ENCODE measurements around the gene KRTAP2-3.

Gene KRTAP2-3

DNA sequence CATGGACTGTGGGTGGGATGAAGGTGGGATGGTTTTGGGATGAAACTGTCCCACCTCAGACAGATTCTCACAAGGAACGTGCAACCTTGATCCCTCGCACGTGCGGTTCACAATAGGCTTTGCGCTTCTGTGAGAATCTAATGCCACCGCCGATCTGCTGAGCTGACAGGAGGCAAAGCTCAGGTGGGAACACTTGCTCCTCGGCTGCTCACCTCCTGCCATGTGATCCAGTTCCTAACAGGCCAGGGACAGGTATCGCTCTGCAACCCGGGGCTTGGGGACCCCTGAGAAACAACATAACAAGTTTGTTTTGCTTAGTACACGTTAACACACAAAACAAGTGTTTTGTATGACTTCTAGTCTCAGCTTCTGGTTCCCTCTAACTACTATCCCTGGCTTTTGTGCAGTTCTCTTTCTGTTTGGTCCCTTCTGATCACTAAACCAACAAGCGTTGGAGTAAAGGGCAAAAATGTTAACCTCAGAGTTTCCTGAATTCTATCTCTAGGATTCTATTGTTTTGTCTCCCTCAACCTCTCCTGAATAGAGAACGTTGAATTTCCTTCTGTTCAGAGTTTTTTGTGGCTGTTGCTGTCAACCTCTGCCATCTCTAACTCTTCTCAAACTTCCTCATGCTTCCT, 43.2 kb downstream of the KRTAP2-3 start:
- TF ChIP-seq, protein P1, sequence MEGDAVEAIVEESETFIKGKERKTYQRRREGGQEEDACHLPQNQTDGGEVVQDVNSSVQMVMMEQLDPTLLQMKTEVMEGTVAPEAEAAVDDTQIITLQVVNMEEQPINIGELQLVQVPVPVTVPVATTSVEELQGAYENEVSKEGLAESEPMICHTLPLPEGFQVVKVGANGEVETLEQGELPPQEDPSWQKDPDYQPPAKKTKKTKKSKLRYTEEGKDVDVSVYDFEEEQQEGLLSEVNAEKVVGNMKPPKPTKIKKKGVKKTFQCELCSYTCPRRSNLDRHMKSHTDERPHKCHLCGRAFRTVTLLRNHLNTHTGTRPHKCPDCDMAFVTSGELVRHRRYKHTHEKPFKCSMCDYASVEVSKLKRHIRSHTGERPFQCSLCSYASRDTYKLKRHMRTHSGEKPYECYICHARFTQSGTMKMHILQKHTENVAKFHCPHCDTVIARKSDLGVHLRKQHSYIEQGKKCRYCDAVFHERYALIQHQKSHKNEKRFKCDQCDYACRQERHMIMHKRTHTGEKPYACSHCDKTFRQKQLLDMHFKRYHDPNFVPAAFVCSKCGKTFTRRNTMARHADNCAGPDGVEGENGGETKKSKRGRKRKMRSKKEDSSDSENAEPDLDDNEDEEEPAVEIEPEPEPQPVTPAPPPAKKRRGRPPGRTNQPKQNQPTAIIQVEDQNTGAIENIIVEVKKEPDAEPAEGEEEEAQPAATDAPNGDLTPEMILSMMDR (IDR thresholded peaks at IDR 0.05; ENCODE audit: low read depth, low read length, missing control alignments): no peak
- H3K4me3 ChIP-seq (ENCODE audit: low read depth, low read length): no peak overlapping the region
- DNase-seq (ENCODE audit: low read depth): no peak

DNA sequence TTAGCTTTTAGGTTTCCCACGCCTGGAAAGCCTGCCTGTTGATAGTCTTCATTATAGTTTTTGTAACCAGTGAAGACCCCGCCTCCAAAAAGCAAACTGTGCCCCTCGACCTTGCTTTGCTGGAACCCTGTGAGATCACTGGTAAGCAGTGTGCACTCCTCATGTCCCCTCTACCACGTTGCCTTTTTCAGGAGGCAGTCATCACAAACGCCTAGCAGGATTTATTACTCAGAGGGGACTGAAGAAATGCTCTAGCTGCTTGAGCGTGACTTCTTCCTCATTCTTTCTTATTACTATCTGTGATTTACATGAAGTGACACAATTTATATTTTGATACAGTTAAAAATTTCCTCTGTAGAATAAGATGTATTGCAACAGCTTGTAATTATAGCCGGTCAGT, 44.5 kb downstream of the KRTAP2-3 start:
- DNase-seq (ENCODE audit: low read depth): no peak
- TF ChIP-seq, protein P1 (IDR thresholded peaks at IDR 0.05; ENCODE audit: low read depth, low read length, missing control alignments): no peak
- no peak overlapping the region for H3K4me3 ChIP-seq (ENCODE audit: low read depth, low read length)

DNA sequence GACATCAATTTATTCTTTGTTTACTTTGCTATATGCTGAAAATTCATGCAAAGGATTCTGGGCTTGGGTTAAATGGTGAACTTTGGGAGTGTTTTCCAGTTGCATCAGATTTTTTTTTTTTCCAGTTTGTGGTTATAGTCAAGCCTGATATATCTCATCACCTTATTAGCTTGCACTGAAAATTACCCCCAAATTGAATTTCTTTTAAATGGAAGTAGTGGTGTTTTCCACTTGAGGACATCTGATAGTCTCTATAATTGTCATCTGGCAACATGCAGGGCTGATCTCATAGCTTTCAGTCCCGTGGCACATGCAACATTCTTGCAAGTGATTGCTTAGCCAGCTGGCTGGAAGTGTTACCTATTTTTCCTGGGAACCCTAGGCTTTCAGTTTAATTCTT, 46.3 kb downstream of the KRTAP2-3 start:
- no peak overlapping the region for H3K4me3 ChIP-seq (ENCODE audit: low read depth, low read length)
- DNase-seq (ENCODE audit: low read depth): no peak
- TF ChIP-seq, protein P1 (IDR thresholded peaks at IDR 0.05; ENCODE audit: low read depth, low read length, missing control alignments): no peak

DNA sequence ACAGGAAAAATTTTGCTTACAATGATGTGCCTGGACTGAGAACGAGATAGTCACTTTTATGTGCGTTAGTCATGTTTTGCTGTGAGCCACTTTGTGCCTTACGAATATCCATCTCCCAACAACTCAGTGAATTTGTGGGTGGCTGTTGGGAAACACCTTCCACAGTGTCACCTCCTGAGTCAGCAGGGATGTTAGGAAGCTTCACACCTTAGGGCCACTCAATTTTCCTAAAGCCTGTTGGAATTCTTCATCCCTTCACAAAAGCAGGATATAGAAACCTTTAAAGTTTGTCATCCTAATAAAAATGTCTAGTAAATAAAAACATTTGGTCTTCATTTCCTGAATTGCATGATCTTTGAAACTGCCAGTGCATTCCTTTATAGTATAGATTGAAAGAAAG, 46.7 kb downstream of the KRTAP2-3 start:
- no peak for DNase-seq (ENCODE audit: low read depth)
- no peak overlapping the region for H3K4me3 ChIP-seq (ENCODE audit: low read depth, low read length)
- TF ChIP-seq, protein P1 (IDR thresholded peaks at IDR 0.05; ENCODE audit: low read depth, low read length, missing control alignments): no peak

DNA sequence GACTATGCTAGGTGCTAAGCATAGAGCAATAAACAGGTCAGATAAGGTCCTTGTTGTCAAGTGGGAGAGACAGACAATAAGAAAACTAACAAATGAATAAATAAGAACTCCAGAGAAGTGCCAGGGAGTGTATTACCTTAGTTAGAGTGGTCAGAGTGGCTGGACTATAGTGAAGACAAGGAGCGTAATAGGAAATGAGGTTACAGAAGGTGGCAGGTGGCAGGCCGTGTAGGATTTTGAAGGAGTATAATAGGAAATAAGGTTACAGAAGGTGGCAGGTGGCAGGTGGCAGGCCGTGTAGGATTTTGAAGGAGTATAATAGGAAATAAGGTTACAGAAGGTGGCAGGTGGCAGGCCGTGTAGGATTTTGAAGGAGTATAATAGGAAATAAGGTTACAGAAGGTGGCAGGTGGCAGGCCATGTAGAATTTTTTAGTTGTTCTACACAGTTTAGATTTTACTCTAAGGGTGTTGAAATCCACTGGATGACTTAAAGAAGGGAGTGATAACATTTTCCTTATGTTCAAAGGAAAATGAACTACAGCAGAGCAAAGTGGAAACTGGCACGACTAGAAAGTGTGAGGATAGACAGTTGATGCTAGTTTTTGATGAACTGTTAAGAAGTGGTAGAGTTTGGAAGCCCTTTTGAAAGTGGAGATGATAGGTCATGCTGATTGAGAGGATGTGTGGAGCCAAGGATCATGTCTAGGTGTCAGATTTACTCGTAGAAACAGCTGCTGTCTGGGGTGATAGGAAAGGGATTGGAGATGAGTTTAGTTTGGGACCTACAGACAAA, 47.4 kb downstream of the KRTAP2-3 start:
- no peak overlapping the region for H3K4me3 ChIP-seq (ENCODE audit: low read depth, low read length)
- no peak for DNase-seq (ENCODE audit: low read depth)
- TF ChIP-seq, protein P1 (IDR thresholded peaks at IDR 0.05; ENCODE audit: low read depth, low read length, missing control alignments): no peak

DNA sequence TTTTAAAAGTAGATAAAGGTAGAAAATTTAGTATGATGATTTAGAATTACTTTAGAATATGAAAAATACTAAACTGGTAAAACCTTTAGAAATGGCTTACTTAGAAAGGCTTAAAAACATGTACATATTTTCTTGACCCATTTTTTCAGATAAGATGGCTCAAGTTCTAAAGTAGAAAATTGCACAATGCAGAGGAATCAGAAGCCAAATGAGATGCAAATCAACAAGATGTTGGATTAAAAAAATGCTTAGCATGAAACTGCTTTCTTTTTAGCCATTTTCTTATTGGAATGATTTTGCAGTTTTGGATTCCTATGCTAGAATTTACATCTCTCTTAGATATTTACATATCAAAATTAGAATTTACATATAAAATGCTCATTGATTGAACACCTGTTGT, 49.5 kb downstream of the KRTAP2-3 start:
- no peak for DNase-seq (ENCODE audit: low read depth)
- TF ChIP-seq, protein P1 (IDR thresholded peaks at IDR 0.05; ENCODE audit: low read depth, low read length, missing control alignments): no peak
- no peak overlapping the region for H3K4me3 ChIP-seq (ENCODE audit: low read depth, low read length)
